ENCODE results near the gene TNP2. TPM values are rescaled to one million over a fixed set of nuclear protein-coding genes. Genes with fewer than 3 reads are reported as not detected.

Gene TNP2
- total RNA-seq, 1 donor from 2014 or later = not detected

GRCh38 chr16:11308493-11309283 lies 39.6 kb upstream of the TNP2 start:
- Mint-ChIP-seq H3K36me3 (no peaks in the 10 kb centered on the region), H3K4me1 (ENCODE audit: unreplicated experiment) (peaks cover 19% of the 10 kb centered on the region), H3K27me3 (no peaks in the 10 kb centered on the region), H3K27ac (no peak overlapping the region), H3K9me3 (no peaks in the 10 kb centered on the region), H3K4me3 (no peak overlapping the region)
- TF ChIP-seq, protein P1, sequence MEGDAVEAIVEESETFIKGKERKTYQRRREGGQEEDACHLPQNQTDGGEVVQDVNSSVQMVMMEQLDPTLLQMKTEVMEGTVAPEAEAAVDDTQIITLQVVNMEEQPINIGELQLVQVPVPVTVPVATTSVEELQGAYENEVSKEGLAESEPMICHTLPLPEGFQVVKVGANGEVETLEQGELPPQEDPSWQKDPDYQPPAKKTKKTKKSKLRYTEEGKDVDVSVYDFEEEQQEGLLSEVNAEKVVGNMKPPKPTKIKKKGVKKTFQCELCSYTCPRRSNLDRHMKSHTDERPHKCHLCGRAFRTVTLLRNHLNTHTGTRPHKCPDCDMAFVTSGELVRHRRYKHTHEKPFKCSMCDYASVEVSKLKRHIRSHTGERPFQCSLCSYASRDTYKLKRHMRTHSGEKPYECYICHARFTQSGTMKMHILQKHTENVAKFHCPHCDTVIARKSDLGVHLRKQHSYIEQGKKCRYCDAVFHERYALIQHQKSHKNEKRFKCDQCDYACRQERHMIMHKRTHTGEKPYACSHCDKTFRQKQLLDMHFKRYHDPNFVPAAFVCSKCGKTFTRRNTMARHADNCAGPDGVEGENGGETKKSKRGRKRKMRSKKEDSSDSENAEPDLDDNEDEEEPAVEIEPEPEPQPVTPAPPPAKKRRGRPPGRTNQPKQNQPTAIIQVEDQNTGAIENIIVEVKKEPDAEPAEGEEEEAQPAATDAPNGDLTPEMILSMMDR (conservative IDR thresholded peaks at IDR 0.05) = no peak
- DNase-seq (ENCODE audit: extremely low spot score, unreplicated experiment) = no peak

GRCh38 chr16:11307639-11308492 lies 38.7 kb upstream of the TNP2 start:
- Mint-ChIP-seq H3K4me1 (ENCODE audit: unreplicated experiment) (peaks cover 19% of the 10 kb centered on the region), H3K27ac (no peak overlapping the region), H3K4me3 (no peak overlapping the region), H3K27me3 (no peaks in the 10 kb centered on the region), H3K36me3 (no peaks in the 10 kb centered on the region), H3K9me3 (no peaks in the 10 kb centered on the region)
- DNase-seq (ENCODE audit: extremely low spot score, unreplicated experiment) = no peak
- TF ChIP-seq, protein P1 (conservative IDR thresholded peaks at IDR 0.05) = no peak

DNA sequence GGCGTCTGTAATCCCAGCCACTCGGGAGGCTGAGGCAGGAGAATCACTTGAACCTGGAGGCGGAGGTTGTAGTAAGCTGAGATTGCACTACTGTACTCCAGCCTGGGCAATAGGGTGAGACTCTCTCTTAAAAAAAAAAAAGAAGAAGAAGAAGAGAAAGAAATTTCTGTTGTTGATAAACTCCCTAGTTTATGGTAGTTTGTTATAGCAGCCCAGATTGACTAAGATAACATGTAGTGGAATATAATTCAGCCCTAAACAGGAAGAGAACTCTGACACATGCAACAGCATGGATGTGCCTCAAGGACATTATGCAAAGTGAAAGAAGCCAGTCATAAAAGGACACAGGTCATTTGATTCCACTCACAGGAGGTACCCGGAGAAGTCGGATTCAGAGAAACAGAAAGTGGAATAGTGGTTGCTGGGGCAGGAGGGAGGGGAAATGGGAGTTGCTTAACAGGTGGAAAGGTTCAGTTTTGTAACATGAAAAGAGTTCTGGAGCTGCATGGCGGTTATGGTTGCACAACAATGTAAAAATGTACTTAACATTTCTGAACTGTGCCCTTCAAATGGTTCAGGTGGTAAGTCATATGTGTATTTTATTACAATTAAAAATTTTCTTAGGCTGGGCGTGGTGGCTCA lies 38.0 kb upstream of the TNP2 start:
- Mint-ChIP-seq H3K27ac (peak overlapping the region; percentile 41), H3K27me3 (no peaks in the 10 kb centered on the region), H3K4me1 (ENCODE audit: unreplicated experiment) (peaks cover 18% of the 10 kb centered on the region), H3K9me3 (no peaks in the 10 kb centered on the region), H3K36me3 (no peaks in the 10 kb centered on the region), H3K4me3 (no peak overlapping the region)
- TF ChIP-seq, protein P1 (conservative IDR thresholded peaks at IDR 0.05) = no peak
- DNase-seq (ENCODE audit: extremely low spot score, unreplicated experiment) = no peak

DNA sequence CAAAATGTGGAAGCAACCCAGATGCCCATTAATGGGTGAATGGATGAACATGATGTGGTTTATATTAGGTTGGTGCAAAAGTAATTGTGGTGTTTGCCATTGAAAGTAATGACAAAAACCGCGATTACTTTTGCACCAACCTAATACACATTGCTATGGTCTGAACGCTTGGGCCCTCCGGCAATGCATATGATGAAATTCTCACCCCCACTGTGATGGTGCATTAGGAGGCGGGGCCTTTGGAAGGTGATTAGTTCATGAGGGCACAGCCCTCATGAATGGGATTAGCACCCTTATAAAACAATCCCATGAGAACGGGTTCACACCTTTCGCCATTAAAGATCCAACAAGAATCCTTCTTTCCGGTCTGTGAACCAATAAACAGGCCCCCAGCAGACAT lies 37.3 kb upstream of the TNP2 start:
- Mint-ChIP-seq H3K4me3 (no peak overlapping the region), H3K4me1 (ENCODE audit: unreplicated experiment) (peaks cover 18% of the 10 kb centered on the region), H3K36me3 (no peaks in the 10 kb centered on the region), H3K9me3 (no peaks in the 10 kb centered on the region), H3K27me3 (no peaks in the 10 kb centered on the region), H3K27ac (no peak overlapping the region)
- TF ChIP-seq, protein P1 (conservative IDR thresholded peaks at IDR 0.05) = no peak
- no peak for DNase-seq (ENCODE audit: extremely low spot score, unreplicated experiment)

- TF ChIP-seq, protein P1 (conservative IDR thresholded peaks at IDR 0.05) = no peak
- Mint-ChIP-seq H3K27me3 (no peaks in the 10 kb centered on the region), H3K4me1 (ENCODE audit: unreplicated experiment) (peaks cover 18% of the 10 kb centered on the region), H3K27ac (peak overlapping the region; percentile 54), H3K9me3 (no peaks in the 10 kb centered on the region), H3K36me3 (no peaks in the 10 kb centered on the region), H3K4me3 (peak overlapping the region; percentile 57)
- DNase-seq (ENCODE audit: extremely low spot score, unreplicated experiment) = no peak
Measured at GRCh38 chr16:11303405-11304138, 34.4 kb upstream of the TNP2 start.
